Activated naive CD8-positive, alpha-beta T cell treated with anti-CD3 and anti-CD28 coated beads for 36 hours (primary cell): Measurements from ENCODE around the gene CTU2. TPM values are rescaled to one million over a fixed set of nuclear protein-coding genes. Genes with fewer than 3 reads are reported as not detected.

Source experiments
- DNase-seq: peaks from one replicate; pipeline ENCODE4 v3.0.0; 2021
- H3K27ac Mint-ChIP-seq: one replicate; pipeline ENCODE4 v1.8.0; 2022; ENCODE audit warnings: mild to moderate bottlenecking, moderate library complexity, mixed read lengths
- H3K27me3 Mint-ChIP-seq: one replicate; pipeline ENCODE4 v1.8.0; 2022; ENCODE audit warnings: mild to moderate bottlenecking, mixed read lengths
- H3K36me3 Mint-ChIP-seq: one replicate; pipeline ENCODE4 v1.8.0; 2021; ENCODE audit warnings: mild to moderate bottlenecking, mixed read lengths
- H3K4me1 Mint-ChIP-seq: one replicate; pipeline ENCODE4 v1.8.0; 2021; ENCODE audit warnings: mixed read lengths
- H3K4me3 Mint-ChIP-seq: one replicate; pipeline ENCODE4 v1.8.0; 2022; ENCODE audit warnings: mild to moderate bottlenecking, moderate library complexity, mixed read lengths
- H3K9me3 Mint-ChIP-seq: one replicate; pipeline ENCODE4 v1.8.0; 2022; ENCODE audit warnings: mixed read lengths
- total RNA-seq, 2 experiments: library from RNA; stranded (reverse); gene quantifications; one replicate each; pipeline ENCODE4 v1.2.3, GENCODE V29; 2021

The CTU2 gene
- total RNA-seq, 2 experiments from 2014 or later = 59.7 to 62.7 TPM

GRCh38 chr16:88676502-88677242 lies 29.6 kb upstream of the CTU2 start:
- H3K4me3 Mint-ChIP-seq = no peak overlapping the region
- no peaks in the 10 kb centered on the region for H3K36me3 Mint-ChIP-seq
- no peak for DNase-seq
- no peaks in the 10 kb centered on the region for H3K27me3 Mint-ChIP-seq
- H3K9me3 Mint-ChIP-seq = no peaks in the 10 kb centered on the region
- H3K4me1 Mint-ChIP-seq = peaks cover 10% of the 10 kb centered on the region
- no peak overlapping the region for H3K27ac Mint-ChIP-seq

DNA sequence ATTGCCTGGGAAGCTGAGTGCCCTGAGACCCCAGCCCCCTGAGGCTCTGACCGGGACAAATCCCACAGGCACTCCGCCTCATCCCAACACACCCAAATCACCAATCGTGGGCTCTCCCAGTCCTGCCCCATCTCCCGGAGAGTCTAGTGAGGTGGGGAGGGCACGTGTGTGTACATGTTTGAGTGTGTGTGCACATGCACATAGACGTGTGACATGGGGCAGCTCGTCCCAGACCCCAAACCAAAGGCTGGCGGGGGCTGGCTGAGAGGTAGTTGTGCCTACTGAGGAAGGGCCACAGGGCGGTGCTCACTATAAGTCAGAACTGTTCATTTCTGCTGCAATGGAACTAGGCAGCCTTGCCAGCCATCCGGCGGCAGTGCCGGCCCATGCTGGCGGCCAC lies 28.6 kb upstream of the CTU2 start:
- Mint-ChIP-seq H3K27me3 (no peaks in the 10 kb centered on the region), H3K27ac (no peak overlapping the region), H3K4me1 (peaks cover 19% of the 10 kb centered on the region), H3K4me3 (no peak overlapping the region), H3K9me3 (no peaks in the 10 kb centered on the region), H3K36me3 (no peaks in the 10 kb centered on the region)
- DNase-seq = no peak

- Mint-ChIP-seq H3K27me3 (no peaks in the 10 kb centered on the region), H3K4me3 (no peak overlapping the region), H3K4me1 (peaks cover 21% of the 10 kb centered on the region)
Observed at GRCh38 chr16:88678224-88678979, 27.9 kb upstream of the CTU2 start.

DNA sequence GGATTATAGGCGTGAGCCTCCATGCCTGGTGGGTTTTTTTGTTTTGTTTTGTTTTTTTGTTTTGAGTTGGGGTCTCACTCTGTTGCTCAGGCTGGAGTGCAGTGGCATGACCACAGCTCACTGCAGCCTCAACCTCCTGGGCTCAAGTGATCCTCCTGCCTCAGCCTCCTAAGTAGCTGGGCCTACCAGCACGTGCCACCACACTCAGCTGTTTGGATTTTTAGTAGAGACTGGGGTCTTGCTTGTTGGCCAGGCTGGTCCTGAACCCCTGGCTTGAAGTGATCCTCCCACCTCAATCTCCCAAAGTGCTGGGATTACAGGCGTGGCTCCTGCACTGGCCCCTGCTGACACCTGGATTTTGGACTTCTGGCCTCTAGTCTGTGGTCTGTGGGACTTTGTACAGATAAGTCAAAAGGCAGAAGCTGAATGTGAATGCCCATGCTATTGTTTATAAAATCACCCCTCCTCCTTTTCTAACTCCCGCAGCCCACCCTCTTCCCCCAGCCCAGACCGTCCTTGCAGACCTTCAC lies 25.7 kb upstream of the CTU2 start:
- Mint-ChIP-seq H3K36me3 (no peaks in the 10 kb centered on the region), H3K4me1 (peaks cover 33% of the 10 kb centered on the region), H3K9me3 (no peaks in the 10 kb centered on the region), H3K27me3 (no peaks in the 10 kb centered on the region), H3K27ac (no peak overlapping the region), H3K4me3 (peak overlapping the region; percentile 40)
- no peak for DNase-seq

More at GRCh38 chr16:88678224-88678979, 27.9 kb upstream of the CTU2 start:
- Mint-ChIP-seq H3K9me3 (no peaks in the 10 kb centered on the region), H3K27ac (no peak overlapping the region), H3K36me3 (no peaks in the 10 kb centered on the region)
- DNase-seq = no peak

GRCh38 chr16:88681084-88681680 lies 25.1 kb upstream of the CTU2 start:
- Mint-ChIP-seq H3K36me3 (no peaks in the 10 kb centered on the region), H3K4me3 (peak overlapping the region; percentile 62), H3K27ac (peak overlapping the region; percentile 94), H3K4me1 (peaks cover 33% of the 10 kb centered on the region), H3K27me3 (no peaks in the 10 kb centered on the region), H3K9me3 (no peaks in the 10 kb centered on the region)
- peak; percentile 69 for DNase-seq

DNA sequence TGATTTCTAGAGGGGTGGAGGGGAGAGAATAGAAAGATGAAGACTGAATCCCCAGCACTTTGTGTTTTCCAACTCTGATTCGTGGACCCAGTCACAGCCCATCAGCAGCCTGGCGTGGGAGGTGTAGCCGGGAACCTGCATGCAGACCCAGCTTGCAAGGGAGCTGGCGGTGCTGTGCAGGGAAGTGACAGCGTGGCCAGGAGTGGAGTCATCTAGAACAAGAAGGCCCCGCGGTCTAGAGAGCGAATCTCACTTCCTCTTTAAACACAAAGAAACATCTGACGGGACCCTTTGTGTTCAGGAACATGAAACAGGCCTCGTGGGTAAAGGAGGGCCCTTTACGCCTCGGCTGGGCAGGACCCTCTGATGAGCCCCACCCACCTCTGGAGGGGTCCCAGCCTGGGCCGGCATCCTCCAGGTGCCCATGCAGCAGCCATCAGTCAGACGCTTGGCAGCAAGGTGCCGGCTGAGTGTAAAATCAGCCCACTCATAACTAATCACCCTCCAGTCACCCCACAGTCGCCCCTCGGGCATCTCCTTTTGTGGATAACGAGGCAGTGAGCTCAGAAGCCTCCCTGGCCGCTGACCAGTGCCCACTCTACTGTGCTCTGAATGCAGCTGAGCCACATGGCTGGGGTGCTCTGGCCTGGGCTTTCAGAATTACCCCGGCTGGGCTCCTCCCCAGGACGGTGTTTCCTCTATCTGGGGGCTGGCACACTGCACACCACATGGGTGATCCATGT lies 24.4 kb upstream of the CTU2 start:
- DNase-seq = peak; percentile 75
- H3K27me3 Mint-ChIP-seq = no peaks in the 10 kb centered on the region

GRCh38 chr16:88684569-88685155 lies 21.6 kb upstream of the CTU2 start:
- H3K4me1 Mint-ChIP-seq = peaks cover 37% of the 10 kb centered on the region
- no peaks in the 10 kb centered on the region for H3K36me3 Mint-ChIP-seq

More for the DNA sequence above, 24.4 kb upstream of the CTU2 start:
- H3K4me3 Mint-ChIP-seq = peak overlapping the region; percentile 62
- H3K36me3 Mint-ChIP-seq = no peaks in the 10 kb centered on the region
- H3K27ac Mint-ChIP-seq = peak overlapping the region; percentile 94
- no peaks in the 10 kb centered on the region for H3K9me3 Mint-ChIP-seq
- H3K4me1 Mint-ChIP-seq = peaks cover 33% of the 10 kb centered on the region

GRCh38 chr16:88685156-88686061 lies 20.9 kb upstream of the CTU2 start:
- DNase-seq = peak; percentile 72
- H3K36me3 Mint-ChIP-seq = no peaks in the 10 kb centered on the region
- no peak overlapping the region for H3K27ac Mint-ChIP-seq
- H3K4me3 Mint-ChIP-seq = peak overlapping the region; percentile 76
- H3K27me3 Mint-ChIP-seq = no peaks in the 10 kb centered on the region
- peaks cover 37% of the 10 kb centered on the region for H3K4me1 Mint-ChIP-seq
- H3K9me3 Mint-ChIP-seq = no peaks in the 10 kb centered on the region

More at GRCh38 chr16:88684569-88685155, 21.6 kb upstream of the CTU2 start:
- Mint-ChIP-seq H3K9me3 (no peaks in the 10 kb centered on the region), H3K4me3 (peak overlapping the region; percentile 76), H3K27me3 (no peaks in the 10 kb centered on the region), H3K27ac (no peak overlapping the region)
- DNase-seq = no peak

- peak; percentile 51 for DNase-seq
Observed at GRCh38 chr16:88686062-88686438, 20.3 kb upstream of the CTU2 start.

DNA sequence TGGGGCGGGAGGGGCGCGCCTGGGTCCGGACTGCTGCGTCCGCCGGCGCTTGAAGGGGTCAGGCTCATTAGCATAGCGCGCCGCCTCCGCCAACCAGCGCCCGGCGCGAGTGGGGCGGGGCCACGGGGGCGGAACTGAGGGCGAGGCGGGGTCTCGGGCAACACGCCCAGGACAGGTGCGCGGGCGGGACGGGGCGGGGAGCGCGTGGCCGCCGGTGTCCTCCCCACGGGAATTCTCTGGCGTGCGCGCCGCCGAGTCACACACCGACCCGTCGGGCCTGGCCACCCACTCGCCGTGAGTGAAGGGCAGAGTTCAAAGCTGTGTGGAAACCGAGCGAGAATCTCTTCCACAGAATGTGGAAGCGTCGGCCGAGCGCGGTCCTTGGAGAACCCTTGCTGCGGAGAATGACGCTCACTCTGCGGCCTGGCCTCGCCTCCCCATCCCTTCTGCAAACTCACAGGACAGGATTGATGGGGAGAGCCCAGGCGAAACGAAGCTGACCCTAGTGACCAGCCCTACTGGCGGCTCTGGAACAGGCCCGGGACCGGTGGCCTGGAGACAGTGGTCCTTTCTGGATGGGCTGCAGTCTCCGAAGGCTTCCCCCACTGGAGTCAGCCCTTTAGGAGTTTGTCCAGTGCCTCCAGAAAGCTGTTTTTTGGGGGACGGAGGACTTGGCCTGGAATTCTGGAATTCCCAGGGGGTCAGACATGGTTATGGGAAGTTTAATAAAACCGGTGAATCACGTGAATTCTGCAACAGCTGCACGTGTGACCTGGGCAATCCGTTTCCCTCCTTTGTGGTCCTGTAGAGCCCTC lies 19.7 kb upstream of the CTU2 start, which contains the start of gene SNAI3:
Gene SNAI3 (minus strand): TSS at position 69 of the 815 bp plus-strand sequence. CDS start 101 bp downstream, outside the sequence.
- Mint-ChIP-seq H3K4me3 (peak within 1 kb of the TSS; percentile 76), H3K4me1 (peaks cover 36% of the 10 kb centered on the region), H3K27ac (no peak within 1 kb of the TSS), H3K9me3 (no peaks in the 10 kb centered on the region), H3K36me3 (no peaks in the 10 kb centered on the region), H3K27me3 (no peaks in the 10 kb centered on the region)
- DNase-seq = peak; percentile 91

More at GRCh38 chr16:88686062-88686438, 20.3 kb upstream of the CTU2 start:
- no peaks in the 10 kb centered on the region for H3K9me3 Mint-ChIP-seq
- H3K4me1 Mint-ChIP-seq = peaks cover 38% of the 10 kb centered on the region
- H3K27ac Mint-ChIP-seq = no peak overlapping the region
- no peaks in the 10 kb centered on the region for H3K36me3 Mint-ChIP-seq
- H3K27me3 Mint-ChIP-seq = no peaks in the 10 kb centered on the region
- H3K4me3 Mint-ChIP-seq = peak overlapping the region; percentile 76

GRCh38 chr16:88687254-88687576 lies 19.1 kb upstream of the CTU2 start:
- no peak for DNase-seq
- Mint-ChIP-seq H3K27ac (no peak overlapping the region), H3K4me1 (peaks cover 35% of the 10 kb centered on the region), H3K4me3 (no peak overlapping the region), H3K36me3 (no peaks in the 10 kb centered on the region), H3K9me3 (no peaks in the 10 kb centered on the region), H3K27me3 (no peaks in the 10 kb centered on the region)

DNA sequence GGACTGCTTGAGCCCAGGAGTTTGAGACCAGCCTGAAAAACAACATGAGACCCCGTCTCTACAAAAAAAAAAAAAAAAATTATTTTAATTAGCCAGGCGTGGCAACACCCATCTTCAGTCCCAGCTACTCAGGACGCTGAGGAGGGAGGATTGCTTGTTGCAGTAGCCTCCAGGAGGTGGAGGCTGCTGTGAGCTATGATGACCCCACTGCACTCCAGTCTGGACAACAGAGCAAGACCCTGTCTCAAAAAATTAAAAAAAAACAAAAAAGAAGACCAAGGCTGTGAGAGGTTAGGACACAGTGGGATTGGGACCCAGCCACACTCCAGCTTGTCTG lies 18.7 kb upstream of the CTU2 start:
- H3K9me3 Mint-ChIP-seq = no peaks in the 10 kb centered on the region
- H3K36me3 Mint-ChIP-seq = no peaks in the 10 kb centered on the region
- DNase-seq = no peak
- no peak overlapping the region for H3K27ac Mint-ChIP-seq
- H3K4me1 Mint-ChIP-seq = peaks cover 36% of the 10 kb centered on the region
- no peak overlapping the region for H3K4me3 Mint-ChIP-seq
- H3K27me3 Mint-ChIP-seq = no peaks in the 10 kb centered on the region
